Fibroblast of skin of right biceps (primary cell): Measurements from ENCODE around the gene OR8K5.
"Not testable (repeated sequence)": the region's sequence is repeated elsewhere in the genome, so short reads cannot be mapped to it uniquely, and the experiment has no call there.

ENCODE experiments used
- DNase-seq: peaks from one replicate; pipeline ENCODE4 v3.0.0-alpha.2; 2013

The OR8K5 gene

GRCh38 chr11:56160217-56160616 is at the start of gene OR8K5:
Gene OR8K5, minus strand, starts transcription at chr11:56160317. Its CDS starts 0 bp downstream, at chr11:56160317.
- DNase-seq: no peak

GRCh38 chr11:56207790-56208189 is 47.7 kb upstream of the OR8K5 start:
- no peak for DNase-seq

GRCh38 chr11:56197367-56197766 is 37.2 kb upstream of the OR8K5 start:
- no peak for DNase-seq

GRCh38 chr11:56196705-56197104 is 36.6 kb upstream of the OR8K5 start:
- no peak for DNase-seq

- no peak for DNase-seq
Measured at GRCh38 chr11:56188602-56189001, 28.5 kb upstream of the OR8K5 start.

- DNase-seq: no peak
Measured at GRCh38 chr11:56183459-56183858, 23.3 kb upstream of the OR8K5 start.

GRCh38 chr11:56176318-56176717 is 16.2 kb upstream of the OR8K5 start, which contains the start of gene OR5J2:
Gene OR5J2, plus strand, starts transcription at chr11:56176618. Its CDS starts 0 bp downstream, at chr11:56176618.
- DNase-seq: no peak

GRCh38 chr11:56172256-56172830 is 12.2 kb upstream of the OR8K5 start:
- DNase-seq: no peak

GRCh38 chr11:56163804-56164203 is 3.7 kb upstream of the OR8K5 start:
- no peak for DNase-seq

- DNase-seq: no peak
Measured at GRCh38 chr11:56152333-56152732, 7.8 kb downstream of the OR8K5 start.

- DNase-seq: no peak
Measured at GRCh38 chr11:56151376-56151775, 8.7 kb downstream of the OR8K5 start.

GRCh38 chr11:56143681-56144080 is 16.4 kb downstream of the OR8K5 start:
- not testable (repeated sequence) for DNase-seq

- DNase-seq: no peak
Measured at GRCh38 chr11:56140151-56140661, 19.9 kb downstream of the OR8K5 start, which contains the start of gene OR8J3. Gene OR8J3, minus strand, starts transcription at chr11:56140201. Its CDS starts 2,483 bp downstream, at chr11:56137718.

GRCh38 chr11:56122073-56122472 is 38.0 kb downstream of the OR8K5 start, which contains the start of gene OR8H3:
Gene OR8H3, plus strand, starts transcription at chr11:56122373. Its CDS starts 0 bp downstream, at chr11:56122373.
- DNase-seq: no peak
